Caki2 (cell line): Measurements from ENCODE around the gene MT1H. TPM values are rescaled to one million over a fixed set of nuclear protein-coding genes. Genes with fewer than 3 reads are reported as not detected.
"Not testable (repeated sequence)": the region's sequence is repeated elsewhere in the genome, so short reads cannot be mapped to it uniquely, and the experiment has no call there.

Experiments
- DNase-seq: peaks from one replicate; pipeline ENCODE4 v3.0.0-alpha.2; 2015; ENCODE audit warnings: low read depth
- in situ Hi-C: cut with HindIII; loops from 2 replicates; pipeline ENCODE4 v1.10.0; 2016; ENCODE audit warnings: low sequenced_read_pairs, low pct_unique_long_range_greater_than_20kb, mixed read lengths
- total RNA-seq: library from RNA; depleted of rRNA; stranded (reverse); fragments of >200 nt; shearing (Covaris generic); gene quantifications from 2 replicates; pipeline ENCODE4 v1.2.3, GENCODE V29; 2014; ENCODE audit warnings: low replicate concordance; rRNA removed

Gene MT1H
- total RNA-seq, result not detected in 2 replicates

GRCh38 chr16:56669005-56669839 is at the start of gene MT1H:
TSS of gene MT1H (plus strand) at chr16:56669814. CDS start at chr16:56669885, 71 bp downstream.
- DNase-seq, result no peak
- in situ Hi-C loops, result no loop called here

GRCh38 chr16:56620339-56620897 is 49.2 kb upstream of the MT1H start:
- DNase-seq, result no peak
- in situ Hi-C loops, result no loop called here

GRCh38 chr16:56621665-56622445 is 47.8 kb upstream of the MT1H start:
- in situ Hi-C loops, DNase-seq: not testable (repeated sequence)

GRCh38 chr16:56623184-56623583 is 46.4 kb upstream of the MT1H start:
- in situ Hi-C loops, DNase-seq: not testable (repeated sequence)

GRCh38 chr16:56623637-56624036 is 46.0 kb upstream of the MT1H start:
- in situ Hi-C loops, result no loop called here
- DNase-seq, result no peak

- in situ Hi-C loops, result no loop called here
- no peak for DNase-seq
Observed at GRCh38 chr16:56625140-56625942, 44.3 kb upstream of the MT1H start, which contains the start of gene MT1E. TSS of gene MT1E (plus strand) at chr16:56625781. CDS start at chr16:56625852, 71 bp downstream.

GRCh38 chr16:56625943-56626654 is 43.5 kb upstream of the MT1H start:
- DNase-seq, result no peak
- in situ Hi-C loops, result no loop called here

GRCh38 chr16:56626685-56627084 is 42.9 kb upstream of the MT1H start:
- DNase-seq, result no peak
- in situ Hi-C loops, result no loop called here

- in situ Hi-C loops, result no loop called here
- no peak for DNase-seq
Observed at GRCh38 chr16:56628486-56629350, 40.9 kb upstream of the MT1H start.

GRCh38 chr16:56629531-56629930 is 40.1 kb upstream of the MT1H start:
- in situ Hi-C loops, result no loop called here
- no peak for DNase-seq

- in situ Hi-C loops, result no loop called here
Observed at GRCh38 chr16:56630134-56630533, 39.5 kb upstream of the MT1H start.

GRCh38 chr16:56631197-56631596 is 38.4 kb upstream of the MT1H start:
- in situ Hi-C loops, result no loop called here

More at GRCh38 chr16:56630134-56630533, 39.5 kb upstream of the MT1H start:
- no peak for DNase-seq

GRCh38 chr16:56631832-56632155 is 37.8 kb upstream of the MT1H start:
- no peak for DNase-seq
- in situ Hi-C loops, result no loop called here

More at GRCh38 chr16:56631197-56631596, 38.4 kb upstream of the MT1H start:
- no peak for DNase-seq

- no peak for DNase-seq
- in situ Hi-C loops, result no loop called here
Observed at GRCh38 chr16:56632156-56632847, 37.3 kb upstream of the MT1H start, which contains the start of gene MT1M. TSS of gene MT1M (plus strand) at chr16:56632659. CDS start at chr16:56632732, 73 bp downstream.

GRCh38 chr16:56632848-56633365 is 36.7 kb upstream of the MT1H start:
- no peak for DNase-seq
- in situ Hi-C loops, result no loop called here

GRCh38 chr16:56633535-56633934 is 36.1 kb upstream of the MT1H start:
- DNase-seq, result no peak
- in situ Hi-C loops, result no loop called here
